Measurements from ENCODE around the gene ADCY1. TPM values are rescaled to one million over a fixed set of nuclear protein-coding genes. Genes with fewer than 3 reads are reported as not detected.

ADCY1 gene
- total and polyA plus RNA-seq, 8 donors = 0.33 to 1.8 (median 1.3) TPM

- H3K27me3 ChIP-seq = no peaks in the 10 kb centered on the region
- no peak for DNase-seq
- no peaks in the 10 kb centered on the region for H3K4me1 ChIP-seq
- H3K36me3 ChIP-seq = no peaks in the 10 kb centered on the region
- H3K4me3 ChIP-seq = no peak overlapping the region
- TF ChIP-seq CTCF (IDR thresholded peaks at IDR 0.05) = no peak
- TF ChIP-seq POLR2AphosphoS5 (IDR thresholded peaks at IDR 0.05) = no peak
- no peak for TF ChIP-seq EP300 (IDR thresholded peaks at IDR 0.05)
- no peak for TF ChIP-seq POLR2A (IDR thresholded peaks at IDR 0.05)
- 79 to 89% (median 86%) methylated on average over 8 to 12 of the region's 12 CpGs for WGBS, 5 donors
- H3K9me3 ChIP-seq = no peaks in the 10 kb centered on the region
- H3K27ac ChIP-seq = no peak overlapping the region
- intact Hi-C loops (cut with DNase I; ENCODE audit: low total_unique reads) = no loop called here
These were observed 12.7 kb downstream of the ADCY1 start for GRCh38 chr7:45586542-45587520.

- TF ChIP-seq CTCF (IDR thresholded peaks at IDR 0.05) (no peak), EP300 (IDR thresholded peaks at IDR 0.05) (no peak), POLR2AphosphoS5 (IDR thresholded peaks at IDR 0.05) (no peak), POLR2A (IDR thresholded peaks at IDR 0.05) (no peak)
- DNase-seq = no peak
- intact Hi-C loops (cut with DNase I; ENCODE audit: low total_unique reads) = no loop called here
- 70 to 85% (median 84%) methylated on average over 4 to 6 of the region's 6 CpGs for WGBS, 5 donors
- H3K9me3 ChIP-seq = no peaks in the 10 kb centered on the region
- H3K4me3 ChIP-seq = no peak overlapping the region
- no peaks in the 10 kb centered on the region for H3K27me3 ChIP-seq
- no peaks in the 10 kb centered on the region for H3K36me3 ChIP-seq
- no peaks in the 10 kb centered on the region for H3K4me1 ChIP-seq
- no peak overlapping the region for H3K27ac ChIP-seq
These were observed 14.3 kb downstream of the ADCY1 start for GRCh38 chr7:45588466-45588865.

- intact Hi-C loops (cut with DNase I; ENCODE audit: low total_unique reads) = no loop called here
- Histone ChIP-seq H3K9me3 (no peaks in the 10 kb centered on the region), H3K27ac (no peak overlapping the region), H3K4me3 (no peak overlapping the region), H3K36me3 (no peaks in the 10 kb centered on the region), H3K27me3 (no peaks in the 10 kb centered on the region), H3K4me1 (no peaks in the 10 kb centered on the region)
- peak in 1 of 2 donors; percentile 24 for DNase-seq
- TF ChIP-seq CTCF (IDR thresholded peaks at IDR 0.05) (no peak), EP300 (IDR thresholded peaks at IDR 0.05) (no peak), POLR2A (IDR thresholded peaks at IDR 0.05) (no peak), POLR2AphosphoS5 (IDR thresholded peaks at IDR 0.05) (no peak)
- WGBS, 5 donors = 82 to 98% (median 89%) methylated on average over 5 to 10 of the region's 10 CpGs
These were observed 14.9 kb downstream of the ADCY1 start for GRCh38 chr7:45589061-45589460.

- H3K27me3 ChIP-seq = no peaks in the 10 kb centered on the region
- H3K9me3 ChIP-seq = no peaks in the 10 kb centered on the region
- H3K4me1 ChIP-seq = no peaks in the 10 kb centered on the region
- H3K27ac ChIP-seq = no peak overlapping the region
- H3K4me3 ChIP-seq = no peak overlapping the region
- peak in 1 of 2 donors; percentile 15 for DNase-seq
- TF ChIP-seq POLR2A (IDR thresholded peaks at IDR 0.05) = no peak
- TF ChIP-seq EP300 (IDR thresholded peaks at IDR 0.05) = no peak
- no peak for TF ChIP-seq POLR2AphosphoS5 (IDR thresholded peaks at IDR 0.05)
- TF ChIP-seq CTCF (IDR thresholded peaks at IDR 0.05) = no peak
- 73 to 83% (median 81%) methylated on average over 17 of the region's 17 CpGs for WGBS, 5 donors
- H3K36me3 ChIP-seq = no peaks in the 10 kb centered on the region
- intact Hi-C loops (cut with DNase I; ENCODE audit: low total_unique reads) = no loop called here
These were observed 15.9 kb downstream of the ADCY1 start for GRCh38 chr7:45589915-45590678.

Measured in stomach (tissue), 9 donors.